GM12872 (cell line): ENCODE measurements around the gene CD84.

Experiments
- CTCF ChIP-seq: IDR thresholded peaks from 3 replicates; pipeline ENCODE4 v1.5.1; 2011; ENCODE audit warnings: low read depth, mild to moderate bottlenecking, low read length, moderate library complexity; ENCODE audit not compliant: insufficient read depth

CD84 gene

GRCh38 chr1:160537714-160538665 lies 41.3 kb downstream of the CD84 start:
- TF ChIP-seq CTCF, result no peak

- peak; percentile 10; the same call in 1 of the 3 replicates for TF ChIP-seq CTCF
Observed at GRCh38 chr1:160534823-160535605, 44.3 kb downstream of the CD84 start.

GRCh38 chr1:160522622-160523345 lies 56.5 kb downstream of the CD84 start, which contains the start of gene SLAMF6:
TSS of gene SLAMF6 (minus strand) at chr1:160523255. CDS start at chr1:160523192, 63 bp downstream.
- no peak for TF ChIP-seq CTCF

GRCh38 chr1:160522136-160522535 lies 57.2 kb downstream of the CD84 start:
- no peak for TF ChIP-seq CTCF

- TF ChIP-seq CTCF, result no peak
Observed at GRCh38 chr1:160521554-160521953, 57.7 kb downstream of the CD84 start.

- no peak for TF ChIP-seq CTCF
Observed at GRCh38 chr1:160520999-160521398, 58.3 kb downstream of the CD84 start.
